HepG2 (cell line): ENCODE data around the gene CREG2. TPM values are rescaled to one million over a fixed set of nuclear protein-coding genes. Genes with fewer than 3 reads are reported as not detected.
A peak's percentile ranks its signal among the peaks of the same experiment; 100 is the strongest.

Experiments used
- ARHGAP35 ChIP-seq: sonication (generic); formaldehyde crosslinking; IDR thresholded peaks from 2 replicates; pipeline ENCODE4 v1.9.0; 2022; ENCODE audit warnings: mild to moderate bottlenecking, inconsistent platforms, moderate library complexity, missing genetic modification reagents, borderline replicate concordance
- CENPX ChIP-seq: sonication (generic); formaldehyde crosslinking; IDR thresholded peaks from 2 replicates; pipeline ENCODE4 v1.9.0; 2021; ENCODE audit warnings: mild to moderate bottlenecking, missing genetic modification reagents, moderate library complexity
- ELF3 ChIP-seq: IDR thresholded peaks from 2 replicates; pipeline ENCODE4 v1.6.1; 2016; ENCODE audit warnings: missing genetic modification reagents, missing compliant biosample characterization
- HOXD1 ChIP-seq: sonication (generic); formaldehyde crosslinking; IDR thresholded peaks from 2 replicates; pipeline ENCODE4 v1.5.0; 2020; ENCODE audit warnings: missing genetic modification reagents
- KDM4B ChIP-seq: sonication (generic); formaldehyde crosslinking; IDR thresholded peaks from 2 replicates; pipeline ENCODE4 v1.4.0; 2020; ENCODE audit warnings: missing genetic modification reagents
- PHF20 ChIP-seq: sonication (generic); formaldehyde crosslinking; IDR thresholded peaks from 2 replicates; pipeline ENCODE4 v1.5.0; 2020; ENCODE audit warnings: mild to moderate bottlenecking, missing genetic modification reagents
- POLR2A ChIP-seq, 2 experiments: IDR thresholded peaks; 2 replicates each; pipeline ENCODE4 v1.6.1; 2011; ENCODE audit warnings: low read depth in 2 of 2, low read length in 2 of 2, mild to moderate bottlenecking in 1 of 2, moderate library complexity in 1 of 2; ENCODE audit not compliant: insufficient read depth in 1 of 2
- PRDM15 ChIP-seq: sonication (generic); formaldehyde crosslinking; IDR thresholded peaks from 2 replicates; pipeline ENCODE4 v1.4.0; 2020; ENCODE audit warnings: missing genetic modification reagents
- RELA ChIP-seq: sonication (generic); formaldehyde crosslinking; IDR thresholded peaks from 2 replicates; pipeline ENCODE4 v1.4.0; 2020; ENCODE audit warnings: missing genetic modification reagents
- SOX13 ChIP-seq, 3 experiments: fragments of 450-650 bp in 1 of 3; sonication (generic) in 1 of 3; formaldehyde crosslinking in 1 of 3; IDR thresholded peaks in 2 of 3; conservative IDR thresholded peaks in 1 of 3; 2 replicates each; pipeline versions ENCODE4 v1.5.0 to v1.6.1; 2016 to 2020; ENCODE audit warnings: antibody characterized with exemption in 1 of 3, mild to moderate bottlenecking in 1 of 3, missing compliant biosample characterization in 1 of 3, missing genetic modification reagents in 1 of 3, moderate library complexity in 1 of 3
- TARDBP ChIP-seq: sonication (generic); formaldehyde crosslinking; IDR thresholded peaks from 2 replicates; pipeline ENCODE4 v1.8.0; 2022; ENCODE audit warnings: mild to moderate bottlenecking, missing genetic modification reagents
- ZBTB49 ChIP-seq: sonication (generic); formaldehyde crosslinking; IDR thresholded peaks from 2 replicates; pipeline ENCODE4 v1.4.0; 2020; ENCODE audit warnings: missing genetic modification reagents, borderline replicate concordance
- ZNF337 ChIP-seq: sonication (generic); formaldehyde crosslinking; IDR thresholded peaks from 2 replicates; pipeline ENCODE4 v1.5.1; 2020; ENCODE audit warnings: missing genetic modification reagents, low read depth, mild to moderate bottlenecking, borderline replicate concordance
- ZNF446 ChIP-seq: sonication (generic); formaldehyde crosslinking; IDR thresholded peaks from 2 replicates; pipeline ENCODE4 v1.5.0; 2020; ENCODE audit warnings: mild to moderate bottlenecking, missing genetic modification reagents
- ZNF660 ChIP-seq: sonication (generic); formaldehyde crosslinking; IDR thresholded peaks from 2 replicates; pipeline ENCODE4 v1.5.1; 2020; ENCODE audit warnings: mild to moderate bottlenecking, low read depth, missing genetic modification reagents, borderline replicate concordance
- ZNF772 ChIP-seq: sonication (generic); formaldehyde crosslinking; IDR thresholded peaks from 2 replicates; pipeline ENCODE4 v1.5.0; 2020; ENCODE audit warnings: mild to moderate bottlenecking, missing genetic modification reagents
- ZNF773 ChIP-seq: sonication (generic); formaldehyde crosslinking; IDR thresholded peaks from 2 replicates; pipeline ENCODE4 v1.4.0; 2020; ENCODE audit warnings: missing genetic modification reagents, borderline replicate concordance
- ZNF775 ChIP-seq: sonication (generic); formaldehyde crosslinking; IDR thresholded peaks from 2 replicates; pipeline ENCODE4 v1.4.0; 2020; ENCODE audit warnings: missing genetic modification reagents, mild to moderate bottlenecking, moderate library complexity, borderline replicate concordance
- polyA plus RNA-seq, 8 experiments: library from polyadenylated mRNA; depleted of rRNA in 3 of 8; stranded (reverse) in 7 of 8; unstranded in 1 of 8; fragments of >200 nt; fragmentation: Illumina TruSeq in 4 of 8; extraction: Trizol in 4 of 8; gene quantifications; 2 replicates each; pipeline versions ENCODE4 v1.2.1 to v1.2.3, GENCODE V29; 2011 to 2016; ENCODE audit warnings: low read depth in 4 of 8, missing spikeins in 1 of 8, mixed read lengths in 1 of 8; ENCODE audit not compliant: insufficient read depth in 1 of 8
- total RNA-seq, 5 experiments: library from RNA; depleted of rRNA; stranded (reverse); fragments of >200 nt; fragmentation: Illumina TruSeq; extraction: Trizol; gene quantifications; 2 replicates each; pipeline ENCODE4 v1.2.3, GENCODE V29; 2016; ENCODE audit warnings: low read depth in 1 of 5
- TF ChIP-seq, protein P1 (sequence below): IDR thresholded peaks from 2 replicates; pipeline ENCODE4 v1.6.1; 2016; ENCODE audit warnings: mild to moderate bottlenecking, missing biosample characterization, missing genetic modification reagents
- TF ChIP-seq, protein P2 (sequence below): IDR thresholded peaks from 2 replicates; pipeline ENCODE4 v1.6.1; 2016; ENCODE audit warnings: low read depth

CREG2 gene
- total and polyA plus RNA-seq, 2 of the 13 experiments (the other 11 are each of a cell fraction or from before 2014, with no cell fraction given): 0.18 to 0.26 TPM

DNA sequence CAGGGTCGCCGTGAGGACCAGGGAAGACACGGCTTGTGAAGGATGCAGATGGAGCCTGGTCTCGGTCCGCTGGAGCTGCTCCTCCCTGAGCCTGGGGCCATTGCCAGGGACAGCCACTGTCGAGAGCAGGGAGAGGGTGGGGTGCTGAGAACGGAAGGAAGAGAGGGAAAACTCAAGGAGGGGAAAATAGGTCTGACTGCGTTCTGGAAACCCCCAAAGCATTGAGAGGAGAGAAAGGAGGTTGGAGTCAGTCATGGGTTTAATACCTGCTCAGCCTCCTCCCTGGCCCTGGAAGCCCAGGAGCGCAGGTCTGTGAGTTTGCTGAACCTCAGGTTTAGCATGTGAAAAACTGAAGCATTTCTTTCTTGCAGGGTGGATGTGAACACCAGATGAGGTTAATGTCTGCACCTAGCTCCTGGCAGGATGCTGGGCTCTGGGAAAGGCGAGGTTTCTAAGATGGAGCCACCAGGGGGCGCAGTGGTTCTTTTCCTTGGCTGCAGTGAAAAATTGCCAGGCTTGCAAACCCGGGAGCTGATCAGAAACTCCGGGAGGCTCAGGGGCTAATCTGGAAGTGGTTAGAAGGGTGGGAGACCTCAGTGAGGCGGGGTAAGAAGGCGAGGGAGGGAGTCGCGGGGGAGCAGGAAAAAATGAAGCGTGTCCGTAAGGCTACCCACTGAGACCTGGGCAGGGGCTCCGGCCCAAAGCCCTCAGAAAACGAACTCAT lies 45.2 kb downstream of the CREG2 start (continued):
- TF ChIP-seq RELA (no peak), SOX13 (IDR thresholded peaks at IDR 0.05) (no peak), SOX13 (CRISPR knock-in tag; conservative IDR thresholded peaks at IDR 0.05 in 1 of 2, IDR thresholded peaks at IDR 0.05 in 1 of 2) (no peak), ELF3 (CRISPR knock-in tag) (0 out of 2 replicates have a peak, but pooled peaks have one; percentile 42), CENPX (no peak), ZBTB49 (CRISPR knock-in tag) (no peak), ZNF446 (CRISPR knock-in tag) (no peak), KDM4B (peak; percentile 88), POLR2A (IDR thresholded peaks at IDR 0.05; ENCODE audit: insufficient read depth in 1 of 2, low read depth in 2 of 2, low read length in 2 of 2) (no peak), ARHGAP35 (CRISPR knock-in tag) (no peak), ZNF772 (CRISPR knock-in tag) (0 out of 2 replicates have a peak, but pooled peaks have one; percentile 40), ZNF775 (CRISPR knock-in tag) (no peak), ZNF773 (CRISPR knock-in tag) (no peak), PHF20 (CRISPR knock-in tag) (no peak), ZNF660 (no peak), TARDBP (CRISPR knock-in tag) (no peak), PRDM15 (CRISPR knock-in tag) (0 out of 2 replicates have a peak, but pooled peaks have one; percentile 17), ZNF337 (CRISPR knock-in tag) (no peak), HOXD1 (CRISPR knock-in tag) (no peak)
- TF ChIP-seq, protein P1, sequence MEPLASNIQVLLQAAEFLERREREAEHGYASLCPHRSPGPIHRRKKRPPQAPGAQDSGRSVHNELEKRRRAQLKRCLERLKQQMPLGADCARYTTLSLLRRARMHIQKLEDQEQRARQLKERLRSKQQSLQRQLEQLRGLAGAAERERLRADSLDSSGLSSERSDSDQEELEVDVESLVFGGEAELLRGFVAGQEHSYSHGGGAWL (CRISPR knock-in tag): no peak
- TF ChIP-seq, protein P2, sequence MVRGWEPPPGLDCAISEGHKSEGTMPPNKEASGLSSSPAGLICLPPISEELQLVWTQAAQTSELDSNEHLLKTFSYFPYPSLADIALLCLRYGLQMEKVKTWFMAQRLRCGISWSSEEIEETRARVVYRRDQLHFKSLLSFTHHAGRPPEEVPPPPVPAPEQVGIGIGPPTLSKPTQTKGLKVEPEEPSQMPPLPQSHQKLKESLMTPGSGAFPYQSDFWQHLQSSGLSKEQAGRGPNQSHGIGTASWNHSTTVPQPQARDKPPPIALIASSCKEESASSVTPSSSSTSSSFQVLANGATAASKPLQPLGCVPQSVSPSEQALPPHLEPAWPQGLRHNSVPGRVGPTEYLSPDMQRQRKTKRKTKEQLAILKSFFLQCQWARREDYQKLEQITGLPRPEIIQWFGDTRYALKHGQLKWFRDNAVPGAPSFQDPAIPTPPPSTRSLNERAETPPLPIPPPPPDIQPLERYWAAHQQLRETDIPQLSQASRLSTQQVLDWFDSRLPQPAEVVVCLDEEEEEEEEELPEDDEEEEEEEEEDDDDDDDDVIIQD (CRISPR knock-in tag): 0 out of 2 replicates have a peak, but pooled peaks have one; percentile 25
